ENCODE results near the gene CNKSR2. TPM values are rescaled to one million over a fixed set of nuclear protein-coding genes. Genes with fewer than 3 reads are reported as not detected.

The CNKSR2 gene
- total RNA-seq, 1 experiment from 2014 or later, result not detected

- BruUV-seq (replicated peaks), result no TSS peak
- Histone ChIP-seq H3K9ac (ENCODE audit: low read length) (no peak overlapping the region), H3K36me3 (ENCODE audit: control insufficient read depth in 1 of 2, insufficient read depth in 2 of 2, low read length in 2 of 2) (no peaks in the 10 kb centered on the region), H3K27ac (ENCODE audit: low read depth, low read length) (no peak overlapping the region), H3K27me3 (ENCODE audit: insufficient read depth, low read length) (no peaks in the 10 kb centered on the region), H3K79me2 (ENCODE audit: insufficient read depth, low read length) (no peaks in the 10 kb centered on the region), H3K9me3 (ENCODE audit: control insufficient read depth in 1 of 2, insufficient read depth in 1 of 2, low read depth in 1 of 2, low read length in 2 of 2) (no peaks in the 10 kb centered on the region), H3K4me3 (replicated peaks in 1 of 2; ENCODE audit: low read depth in 1 of 2, low read length in 2 of 2) (no peak overlapping the region), H2AFZ (ENCODE audit: low read depth, low read length, poor library complexity, severe bottlenecking) (no peak overlapping the region), H3K4me2 (ENCODE audit: low read length) (no peak overlapping the region), H3K9me2 (ENCODE audit: insufficient read depth) (no peaks in the 10 kb centered on the region), H3K4me1 (ENCODE audit: control insufficient read depth in 1 of 2, insufficient read depth in 2 of 2, low read length in 2 of 2) (no peaks in the 10 kb centered on the region), H4K20me1 (ENCODE audit: insufficient read depth) (no peaks in the 10 kb centered on the region)
- POLR2A ChIA-PET, result no interaction called here
- intact Hi-C loops (cut with micrococcal nuclease), result no loop called here
- ATAC-seq, result no peak
- CTCF ChIA-PET, result no interaction called here
- RAD21 ChIA-PET (ENCODE audit: low non-redundant PET in 1 of 2, low total read pairs in 2 of 2, uncharacterized antibody in 2 of 2, unreplicated experiment in 2 of 2), result no interaction called here
- no peak for DNase-seq (ENCODE audit: low read depth, low spot score)
- TF ChIP-seq FOSL1 (IDR thresholded peaks at IDR 0.05; ENCODE audit: low read depth) (no peak), ELF1 (IDR thresholded peaks at IDR 0.05; ENCODE audit: borderline replicate concordance, low read depth) (no peak), CEBPB (IDR thresholded peaks at IDR 0.05; ENCODE audit: low read depth) (no peak), SIN3A (IDR thresholded peaks at IDR 0.05; ENCODE audit: low read depth) (no peak), POLR2AphosphoS5 (IDR thresholded peaks at IDR 0.05; ENCODE audit: low read depth, low read length) (no peak), EZH2phosphoT487 (IDR thresholded peaks at IDR 0.05; ENCODE audit: borderline replicate concordance) (no peak), YY1 (IDR thresholded peaks at IDR 0.05; ENCODE audit: extremely low read depth, insufficient replicate concordance, low read depth, low read length) (no peak), TCF7L2 (IDR thresholded peaks at IDR 0.05; ENCODE audit: borderline replicate concordance, extremely low read depth, insufficient read depth, insufficient read length) (no peak), ZFX (IDR thresholded peaks at IDR 0.05) (no peak), POLR2A (IDR thresholded peaks at IDR 0.05; ENCODE audit: borderline replicate concordance, extremely low read depth, insufficient read depth, insufficient read length) (no peak), ATF3 (IDR thresholded peaks at IDR 0.05) (no peak), CTCF (IDR thresholded peaks at IDR 0.05 in 2 of 3, conservative IDR thresholded peaks at IDR 0.05 in 1 of 3; ENCODE audit: borderline replicate concordance in 1 of 3, insufficient read depth in 1 of 3, low read depth in 2 of 3, low read length in 2 of 3) (no peak), SP1 (IDR thresholded peaks at IDR 0.05; ENCODE audit: low read depth) (no peak), MAX (IDR thresholded peaks at IDR 0.05) (no peak), REST (IDR thresholded peaks at IDR 0.05; ENCODE audit: low read depth) (no peak), ZNF274 (IDR thresholded peaks at IDR 0.05; ENCODE audit: low read depth, low read length) (no peak), ZBTB33 (IDR thresholded peaks at IDR 0.05; ENCODE audit: extremely low read depth, insufficient replicate concordance, low read length) (no peak), EGR1 (IDR thresholded peaks at IDR 0.05; ENCODE audit: low read depth) (no peak), EZH2 (IDR thresholded peaks at IDR 0.05) (no peak)
Observed at GRCh38 chrX:21638311-21638710, 264.1 kb downstream of the CNKSR2 start.

Data from HCT116 (cell line).